GM23338 (cell line): ENCODE results near the gene SRGAP1.

ENCODE experiments used
- CREB1 ChIP-seq: fragments of 250-450 bp; sonication (Bioruptor Pico); IDR thresholded peaks from 2 replicates; pipeline ENCODE4 v1.5.0; 2020; ENCODE audit warnings: low read depth, mild to moderate bottlenecking, moderate library complexity
- EZH2 ChIP-seq: fragments of 200-600 bp; sonication (generic); IDR thresholded peaks from one replicate; pipeline ENCODE4 v1.8.0; 2017; ENCODE audit warnings: antibody characterized with exemption, mild to moderate bottlenecking, low read depth; ENCODE audit not compliant: unreplicated experiment
- EZH2phosphoT487 ChIP-seq: fragments of 200-600 bp; sonication (generic); IDR thresholded peaks from one replicate; pipeline ENCODE4 v1.8.1; 2018; ENCODE audit warnings: antibody characterized with exemption; ENCODE audit not compliant: unreplicated experiment
- JUNB ChIP-seq: IDR thresholded peaks from one replicate; pipeline ENCODE4 v1.6.1; 2016; ENCODE audit warnings: antibody characterized with exemption; ENCODE audit not compliant: unreplicated experiment
- NANOG ChIP-seq: IDR thresholded peaks from 2 replicates; pipeline ENCODE4 v1.6.1; 2016; ENCODE audit warnings: antibody characterized with exemption, borderline replicate concordance
- POLR2AphosphoS5 ChIP-seq: IDR thresholded peaks from 2 replicates; pipeline ENCODE4 v1.6.1; 2016; ENCODE audit warnings: antibody characterized with exemption, low read depth
- REST ChIP-seq: IDR thresholded peaks from one replicate; pipeline ENCODE4 v1.6.1; 2018; ENCODE audit warnings: antibody characterized with exemption; ENCODE audit not compliant: unreplicated experiment
- STAT1 ChIP-seq: IDR thresholded peaks from one replicate; pipeline ENCODE4 v1.6.1; 2016; ENCODE audit warnings: antibody characterized with exemption; ENCODE audit not compliant: unreplicated experiment
- ZNF114 ChIP-seq: fragments of 250-450 bp; sonication (Bioruptor Pico); IDR thresholded peaks from 2 replicates; pipeline ENCODE4 v1.5.0; 2020; ENCODE audit warnings: mild to moderate bottlenecking, moderate library complexity
- ZNF331 ChIP-seq: fragments of 250-450 bp; sonication (Bioruptor Pico); IDR thresholded peaks from 2 replicates; pipeline ENCODE4 v1.5.0; 2020; ENCODE audit warnings: low read depth, mild to moderate bottlenecking, moderate library complexity
- TF ChIP-seq, protein P1 (sequence below), 2 experiments: fragments of 200-600 bp in 1 of 2; sonication (generic) in 1 of 2; conservative IDR thresholded peaks; 2 replicates each; pipeline versions ENCODE4 v1.5.1 to v1.6.1; 2016 to 2017; ENCODE audit warnings: antibody characterized with exemption in 2 of 2, low read depth in 2 of 2, mild to moderate bottlenecking in 2 of 2, moderate library complexity in 1 of 2

DNA sequence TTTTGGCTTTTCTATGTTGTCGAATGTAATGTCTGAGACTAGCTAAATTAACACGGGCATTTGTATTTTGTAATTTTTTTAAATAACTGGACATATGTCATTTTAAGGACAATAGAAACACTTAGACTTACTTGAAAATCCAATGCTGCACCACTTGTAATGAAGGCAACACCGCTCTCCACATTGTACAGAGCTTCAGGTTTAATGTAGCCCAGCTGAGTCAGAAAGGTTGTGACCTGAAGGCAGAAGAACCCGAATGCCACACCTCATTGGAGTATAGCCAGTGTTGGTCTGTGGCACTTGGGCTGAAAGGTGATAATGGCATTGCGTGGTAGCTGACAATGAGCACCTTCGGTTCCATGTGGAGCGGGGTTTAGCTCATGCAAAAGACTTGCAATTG lies 298.3 kb downstream of the SRGAP1 start:
- TF ChIP-seq, protein P1, sequence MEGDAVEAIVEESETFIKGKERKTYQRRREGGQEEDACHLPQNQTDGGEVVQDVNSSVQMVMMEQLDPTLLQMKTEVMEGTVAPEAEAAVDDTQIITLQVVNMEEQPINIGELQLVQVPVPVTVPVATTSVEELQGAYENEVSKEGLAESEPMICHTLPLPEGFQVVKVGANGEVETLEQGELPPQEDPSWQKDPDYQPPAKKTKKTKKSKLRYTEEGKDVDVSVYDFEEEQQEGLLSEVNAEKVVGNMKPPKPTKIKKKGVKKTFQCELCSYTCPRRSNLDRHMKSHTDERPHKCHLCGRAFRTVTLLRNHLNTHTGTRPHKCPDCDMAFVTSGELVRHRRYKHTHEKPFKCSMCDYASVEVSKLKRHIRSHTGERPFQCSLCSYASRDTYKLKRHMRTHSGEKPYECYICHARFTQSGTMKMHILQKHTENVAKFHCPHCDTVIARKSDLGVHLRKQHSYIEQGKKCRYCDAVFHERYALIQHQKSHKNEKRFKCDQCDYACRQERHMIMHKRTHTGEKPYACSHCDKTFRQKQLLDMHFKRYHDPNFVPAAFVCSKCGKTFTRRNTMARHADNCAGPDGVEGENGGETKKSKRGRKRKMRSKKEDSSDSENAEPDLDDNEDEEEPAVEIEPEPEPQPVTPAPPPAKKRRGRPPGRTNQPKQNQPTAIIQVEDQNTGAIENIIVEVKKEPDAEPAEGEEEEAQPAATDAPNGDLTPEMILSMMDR (conservative IDR thresholded peaks at IDR 0.05; ENCODE audit: low read depth in 2 of 2), result no peak
- TF ChIP-seq POLR2AphosphoS5, result no peak
- TF ChIP-seq REST, result no peak
- no peak for TF ChIP-seq STAT1
- no peak for TF ChIP-seq EZH2
- TF ChIP-seq EZH2phosphoT487, result no peak
- TF ChIP-seq NANOG, result no peak
- TF ChIP-seq ZNF114 (CRISPR knock-in tag), result no peak
- TF ChIP-seq CREB1 (CRISPR knock-in tag), result no peak
- TF ChIP-seq JUNB, result no peak
- no peak for TF ChIP-seq ZNF331 (CRISPR knock-in tag)
